ENCODE data around the gene PTGER3.

GRCh38 chr1:71038942-71039341 is 8.7 kb downstream of the PTGER3 start:
- no peak for TF ChIP-seq SP1 (IDR thresholded peaks at IDR 0.05)
- TF ChIP-seq CTCF (IDR thresholded peaks at IDR 0.05; ENCODE audit: low read depth, low read length, missing input control): no peak
- TF ChIP-seq JUND (IDR thresholded peaks at IDR 0.05): no peak
- no peak for TF ChIP-seq REST (IDR thresholded peaks at IDR 0.05)
- TF ChIP-seq RAD21 (IDR thresholded peaks at IDR 0.05): no peak
- TF ChIP-seq TAF1 (conservative IDR thresholded peaks at IDR 0.05): no peak
- no peak for TF ChIP-seq EGR1 (IDR thresholded peaks at IDR 0.05; ENCODE audit: low read depth in 2 of 2)
- no peak for TF ChIP-seq RXRA (IDR thresholded peaks at IDR 0.05)
- no peak for TF ChIP-seq ZBTB33 (IDR thresholded peaks at IDR 0.05)
- TF ChIP-seq FOXA1 (IDR thresholded peaks at IDR 0.05): no peak
- no peak for TF ChIP-seq ATF3 (IDR thresholded peaks at IDR 0.05)

Data from liver (tissue), 3 donors.